GM19023 (cell line): ENCODE measurements around the gene FREM1.

Source experiments
- ATAC-seq: cut with Tn5 transposase; IDR thresholded peaks from one replicate; pipeline ENCODE4 v1.9.1; 2021; ENCODE audit warnings: mild to moderate bottlenecking, moderate library complexity; ENCODE audit not compliant: unreplicated experiment

Gene FREM1

GRCh38 chr9:14715102-14715501, 195.1 kb downstream of the FREM1 start:
- no peak for ATAC-seq

GRCh38 chr9:14713187-14713767, 197.0 kb downstream of the FREM1 start:
- ATAC-seq, result no peak

- ATAC-seq, result no peak
Measured at GRCh38 chr9:14710804-14711203, 199.4 kb downstream of the FREM1 start.

GRCh38 chr9:14706530-14707140, 203.6 kb downstream of the FREM1 start:
- ATAC-seq, result peak; percentile 78

GRCh38 chr9:14705079-14705478, 205.1 kb downstream of the FREM1 start:
- ATAC-seq, result no peak

GRCh38 chr9:14704281-14704680, 205.9 kb downstream of the FREM1 start:
- no peak for ATAC-seq

GRCh38 chr9:14702200-14702720, 208.0 kb downstream of the FREM1 start:
- ATAC-seq, result no peak

GRCh38 chr9:14693251-14693861, 216.9 kb downstream of the FREM1 start, which contains the start of gene ZDHHC21:
TSS of gene ZDHHC21 (minus strand) at chr9:14693432. CDS start at chr9:14674340, 19,092 bp downstream.
- ATAC-seq, result peak; percentile 93

- ATAC-seq, result peak; percentile 58
Measured at GRCh38 chr9:14692470-14693250, 217.6 kb downstream of the FREM1 start.

- ATAC-seq, result no peak
Measured at GRCh38 chr9:14690948-14691730, 219.1 kb downstream of the FREM1 start.

- ATAC-seq, result no peak
Measured at GRCh38 chr9:14687042-14687719, 223.0 kb downstream of the FREM1 start.

- no peak for ATAC-seq
Measured at GRCh38 chr9:14686168-14686567, 224.1 kb downstream of the FREM1 start.
